Measurements from ENCODE around the gene FSIP1.

FSIP1 gene

DNA sequence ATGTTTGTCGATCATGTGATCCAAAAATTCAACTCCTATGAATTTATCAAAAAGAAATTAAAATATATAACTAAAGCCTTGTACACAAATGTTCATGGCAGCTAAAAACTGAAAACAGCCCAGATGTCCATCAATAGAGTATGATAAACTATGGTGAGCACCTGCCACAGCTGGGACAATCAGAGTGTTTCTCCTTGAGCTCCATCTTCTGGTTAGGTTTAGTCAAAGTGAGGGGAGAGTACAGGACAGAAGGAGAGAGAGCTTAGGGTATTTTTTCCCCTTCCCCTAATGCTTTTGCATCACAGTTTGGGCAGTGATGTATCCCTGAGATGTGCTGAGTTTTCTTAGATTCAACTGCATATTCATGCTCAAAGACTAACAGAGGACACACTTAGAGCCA, 65.5 kb downstream of the FSIP1 start:
- FAIRE-seq = no peak

DNA sequence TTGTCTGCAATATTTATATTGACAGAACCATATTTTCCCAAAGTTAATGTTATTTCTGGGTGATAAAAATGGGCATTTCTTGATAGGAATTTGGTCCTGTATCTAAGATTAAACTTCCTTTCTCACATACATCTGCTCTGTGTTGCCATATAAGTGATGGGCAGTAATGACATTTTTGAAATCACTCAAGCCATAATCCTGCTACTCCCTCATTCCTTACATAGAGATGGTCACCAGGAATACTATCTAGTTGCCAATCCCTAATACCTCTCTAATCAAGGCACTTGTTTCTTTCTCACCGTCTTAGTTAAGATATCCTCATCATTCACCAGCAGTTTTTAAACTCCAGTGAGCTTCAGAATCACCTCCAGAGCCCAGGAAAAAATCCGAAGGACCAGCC, 68.4 kb downstream of the FSIP1 start:
- FAIRE-seq = no peak

DNA sequence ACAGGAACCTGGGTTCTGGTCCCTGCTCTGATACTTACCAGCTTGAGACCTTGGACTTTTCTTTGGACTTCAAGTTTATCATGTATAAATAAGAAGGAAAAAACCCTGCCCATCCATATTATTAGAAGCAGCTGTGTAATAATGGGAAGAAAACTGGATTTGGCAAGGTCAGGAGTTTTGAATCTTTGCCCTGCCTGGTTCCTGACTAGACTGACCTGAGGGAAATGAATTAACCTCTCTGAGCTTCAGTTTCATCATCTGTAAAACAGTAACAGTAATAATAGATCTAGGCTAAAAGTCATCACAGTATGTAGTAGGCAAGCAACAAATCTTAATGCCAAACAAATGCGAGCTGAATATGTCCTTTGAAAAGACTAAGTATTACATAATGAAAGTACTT, 68.8 kb downstream of the FSIP1 start:
- no peak for FAIRE-seq

DNA sequence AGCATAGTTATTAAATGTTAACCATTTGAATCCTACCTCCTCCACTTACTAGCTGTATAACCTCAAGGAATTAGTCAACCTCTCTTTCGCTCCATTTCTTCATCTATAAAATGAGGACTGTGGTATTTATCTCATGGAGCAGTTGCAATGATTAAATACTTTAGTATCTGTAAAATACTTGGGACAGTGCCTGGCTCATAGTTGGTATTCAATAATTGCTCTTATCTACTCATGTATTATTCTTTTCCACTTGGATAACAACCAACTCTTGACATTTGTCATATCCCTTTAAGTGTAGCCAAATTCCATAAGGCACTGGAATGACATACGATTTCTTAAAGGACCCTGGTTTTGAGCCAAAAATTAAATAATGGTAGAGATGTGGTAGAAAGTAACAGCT, 72.0 kb downstream of the FSIP1 start:
- FAIRE-seq = no peak

DNA sequence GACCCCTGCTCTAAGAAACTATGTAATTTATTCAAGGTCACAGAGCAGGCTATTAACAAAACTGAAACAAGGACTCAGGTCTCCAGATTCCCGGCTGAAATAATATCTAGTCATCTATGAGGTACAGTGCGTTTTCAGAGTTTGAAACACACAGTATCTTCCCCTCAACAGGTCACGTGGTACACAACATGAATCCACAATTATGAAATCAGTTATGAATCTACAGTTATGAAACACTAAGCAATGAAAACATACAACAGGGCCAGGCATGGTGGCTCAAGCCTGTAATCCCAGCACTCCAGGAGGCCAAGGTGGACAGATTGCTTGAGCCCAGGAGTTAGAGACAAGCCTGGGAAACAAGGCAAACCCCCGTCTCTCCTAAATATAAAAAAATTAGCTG, 72.7 kb downstream of the FSIP1 start:
- no peak for FAIRE-seq

DNA sequence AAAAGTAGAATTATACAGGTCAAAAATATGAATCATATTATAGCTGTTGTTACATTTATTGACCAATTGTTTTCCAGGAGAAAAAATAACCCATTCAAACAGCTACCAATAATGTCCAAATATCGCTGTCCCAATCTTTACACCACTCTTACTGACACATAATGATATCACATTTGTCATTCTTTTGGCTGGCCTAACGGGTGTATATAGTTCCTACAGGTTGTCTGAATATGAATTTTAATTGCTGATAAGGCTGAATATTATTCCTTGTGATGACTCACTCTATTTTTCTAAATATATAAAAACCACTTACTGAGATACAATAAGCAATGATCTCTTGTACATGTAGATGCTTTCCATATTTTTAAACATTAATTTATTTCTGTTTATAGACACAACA, 76.4 kb downstream of the FSIP1 start:
- FAIRE-seq = no peak

DNA sequence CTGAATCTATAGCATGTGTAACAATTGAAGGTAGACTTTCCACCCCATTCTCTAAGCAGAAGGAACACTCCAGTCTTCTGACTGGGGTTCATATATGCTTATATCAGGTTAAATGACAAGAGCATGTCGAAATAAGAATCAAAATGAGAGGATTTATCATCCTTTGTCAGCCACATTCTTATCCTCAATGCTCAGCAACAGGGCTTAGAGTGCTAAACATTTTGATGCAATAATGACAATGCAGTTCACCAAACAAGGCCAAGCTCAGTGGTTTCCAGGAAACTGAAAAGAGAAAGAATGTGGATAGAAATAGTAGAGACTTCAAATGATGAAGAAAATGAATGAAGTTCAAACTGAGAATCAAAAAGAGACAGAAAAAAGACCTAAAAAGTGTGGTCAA, 78.0 kb downstream of the FSIP1 start:
- FAIRE-seq = no peak

DNA sequence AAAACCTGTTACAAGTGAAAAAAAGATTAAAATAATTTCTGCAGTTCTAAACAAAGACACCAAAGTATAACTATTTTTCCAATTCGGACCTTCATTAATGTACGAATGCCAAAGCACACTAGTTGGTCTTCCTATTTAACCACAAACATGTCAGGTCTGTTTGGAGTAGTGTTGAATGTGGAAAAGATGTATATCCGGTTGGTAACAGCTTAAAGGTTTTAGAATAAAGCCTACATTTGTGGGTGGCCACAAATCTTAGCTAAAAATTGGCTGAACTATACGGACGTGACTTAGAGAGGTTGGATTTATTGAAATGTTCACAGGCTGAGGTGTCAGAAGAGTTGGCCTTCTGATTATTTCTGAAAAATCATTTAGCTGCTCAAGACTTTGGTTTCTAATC, 78.4 kb downstream of the FSIP1 start:
- no peak for FAIRE-seq

DNA sequence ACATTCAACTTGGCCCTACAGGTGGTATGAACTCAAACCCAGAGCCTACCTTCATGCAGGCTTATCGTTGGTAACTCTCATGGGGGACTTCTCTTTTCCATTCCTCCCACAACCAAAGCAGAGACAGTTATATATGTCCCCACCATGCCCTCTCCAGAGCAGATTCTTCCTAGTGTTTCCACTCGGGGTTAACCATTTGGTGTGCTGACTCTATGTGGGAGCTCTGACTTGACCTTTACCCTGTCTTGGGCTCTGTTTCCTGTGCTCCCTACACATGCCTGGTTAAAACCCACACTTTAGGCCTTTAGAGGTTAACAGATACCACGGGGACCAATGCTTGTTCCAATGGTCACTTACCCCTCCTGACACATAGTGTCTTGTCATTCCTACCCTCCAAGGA, 80.7 kb downstream of the FSIP1 start:
- no peak for FAIRE-seq

DNA sequence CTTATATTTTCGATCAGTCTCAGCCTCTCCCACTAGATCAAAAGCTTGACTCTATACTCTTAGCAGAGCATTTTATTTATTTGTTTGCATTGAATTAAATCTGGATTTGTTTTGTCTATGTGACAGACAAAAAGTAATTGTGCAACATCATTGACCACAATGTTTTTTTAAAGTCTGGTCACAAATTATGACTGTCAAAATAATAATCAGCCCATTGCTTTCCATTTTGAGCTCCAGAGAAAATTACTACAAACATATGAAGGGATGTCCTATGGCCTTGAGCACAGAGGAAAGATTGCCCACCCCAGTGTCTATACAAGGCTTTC, 82.3 kb downstream of the FSIP1 start:
- FAIRE-seq = no peak

DNA sequence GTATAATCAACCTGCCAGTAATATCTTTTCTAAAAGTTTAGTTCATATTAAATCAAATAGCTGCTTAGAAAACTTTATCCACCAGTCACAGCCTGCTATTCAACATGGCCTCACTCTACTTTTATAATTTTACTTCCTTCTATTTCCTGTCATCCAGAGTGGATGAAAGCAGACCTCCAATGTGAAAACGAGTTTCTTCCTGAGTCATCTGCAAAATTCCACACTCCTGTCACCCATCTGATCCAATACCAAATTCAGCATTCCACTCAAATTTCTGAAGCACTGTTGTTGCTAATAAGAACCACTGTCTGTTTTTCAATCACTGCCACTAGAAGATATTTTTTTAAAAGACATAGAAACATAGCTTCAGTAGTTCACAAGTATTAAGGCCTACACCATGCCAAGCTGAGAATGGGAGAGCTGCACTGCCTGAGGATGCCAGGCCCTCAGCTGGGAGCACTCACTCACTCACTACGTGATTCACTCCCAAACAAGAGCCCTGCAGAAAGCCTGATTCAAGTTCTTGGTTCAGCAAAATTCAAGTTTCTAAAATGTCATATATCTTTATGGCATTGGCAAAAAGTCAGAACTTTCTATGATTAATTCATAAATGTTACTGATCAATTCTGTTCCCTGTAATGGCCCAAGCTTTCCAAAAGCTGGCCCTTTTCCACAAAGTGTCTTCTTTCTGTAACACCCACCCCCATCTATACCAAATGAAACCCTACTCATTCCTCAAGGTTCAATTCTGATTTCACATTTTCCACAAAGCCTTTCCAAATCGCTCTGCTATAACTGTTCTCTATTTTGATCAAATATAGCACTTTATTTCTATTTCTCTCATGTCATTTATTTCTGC, 82.9 kb downstream of the FSIP1 start:
- FAIRE-seq = no peak

DNA sequence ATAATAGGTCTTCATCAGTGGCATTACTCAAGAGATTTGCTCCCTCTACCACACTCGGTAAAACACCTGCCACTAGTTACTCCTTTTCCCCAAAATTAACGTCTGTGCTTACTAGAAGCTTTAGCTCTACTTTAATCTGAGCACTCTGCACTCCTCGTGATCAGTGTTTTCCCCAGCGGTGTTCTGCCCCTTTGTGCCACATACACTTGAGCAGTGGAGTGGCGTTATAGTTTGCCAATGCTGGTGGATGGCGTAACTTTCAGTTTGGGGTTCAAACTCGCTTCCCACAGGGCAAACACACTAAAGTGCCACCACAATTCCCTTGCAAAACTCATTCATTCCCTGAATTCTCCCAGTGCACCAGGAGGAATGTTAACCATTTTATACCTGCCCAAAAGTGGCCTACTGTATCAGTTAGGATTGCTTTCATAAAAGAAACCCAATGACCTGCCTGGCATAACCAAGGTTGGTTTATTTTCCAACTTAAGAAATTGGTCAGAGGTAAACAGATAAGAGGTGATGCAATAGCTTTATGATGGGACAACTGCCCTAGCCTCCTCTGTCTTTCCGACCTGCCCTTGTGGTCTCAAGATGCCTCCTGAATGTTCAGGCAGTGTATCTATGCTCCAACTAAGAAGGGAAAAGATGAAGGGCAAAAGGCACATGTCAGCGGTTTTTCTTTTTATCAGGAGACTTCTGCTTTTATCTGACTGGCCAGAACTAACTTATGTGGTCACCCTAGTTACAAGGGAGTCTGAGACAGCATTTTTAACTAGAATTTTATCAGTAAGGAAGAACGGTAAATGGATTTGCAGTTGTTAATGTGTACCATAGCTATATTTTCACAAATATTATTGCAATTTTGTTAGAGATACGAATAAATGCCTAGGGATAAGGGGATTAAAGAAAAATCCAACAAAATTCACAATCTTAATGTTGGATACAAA, 83.9 kb downstream of the FSIP1 start:
- no peak for FAIRE-seq

DNA sequence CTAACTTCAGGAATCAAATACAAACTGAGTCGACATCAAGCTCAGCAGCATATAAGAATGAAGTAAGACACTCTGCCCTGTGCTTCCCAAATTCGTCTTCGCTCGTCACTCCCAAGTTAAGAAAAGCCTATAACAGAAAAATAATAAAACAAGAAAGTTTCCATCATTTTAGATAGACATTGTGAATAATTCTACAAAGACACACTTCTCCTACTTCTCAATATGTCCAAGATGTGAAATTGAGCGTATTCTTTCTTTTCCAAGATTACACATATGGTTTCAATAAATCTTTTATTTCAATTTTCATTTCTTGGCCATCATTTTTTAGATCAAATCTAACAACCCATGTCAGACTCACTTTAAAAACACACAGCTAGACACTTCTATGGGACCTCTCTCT, 85.1 kb downstream of the FSIP1 start:
- no peak for FAIRE-seq

DNA sequence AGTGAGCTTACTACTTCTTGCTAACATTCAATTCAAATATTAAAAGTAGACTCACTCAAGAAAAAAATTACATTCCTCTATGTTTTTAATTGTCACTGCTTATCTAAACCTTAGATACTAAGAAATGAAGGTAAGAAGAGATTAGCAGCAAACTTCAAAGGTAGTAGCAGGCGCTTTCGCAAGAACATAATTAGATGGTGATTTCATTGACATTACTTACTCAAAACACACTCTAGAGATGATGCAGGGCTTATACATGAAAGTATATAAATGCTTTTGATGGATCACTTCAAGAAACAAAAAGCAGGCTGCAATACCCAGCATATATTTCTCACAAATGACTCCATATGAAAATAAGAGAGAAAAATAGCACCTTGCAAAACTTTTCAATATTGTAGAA, 86.8 kb downstream of the FSIP1 start:
- no peak for FAIRE-seq

DNA sequence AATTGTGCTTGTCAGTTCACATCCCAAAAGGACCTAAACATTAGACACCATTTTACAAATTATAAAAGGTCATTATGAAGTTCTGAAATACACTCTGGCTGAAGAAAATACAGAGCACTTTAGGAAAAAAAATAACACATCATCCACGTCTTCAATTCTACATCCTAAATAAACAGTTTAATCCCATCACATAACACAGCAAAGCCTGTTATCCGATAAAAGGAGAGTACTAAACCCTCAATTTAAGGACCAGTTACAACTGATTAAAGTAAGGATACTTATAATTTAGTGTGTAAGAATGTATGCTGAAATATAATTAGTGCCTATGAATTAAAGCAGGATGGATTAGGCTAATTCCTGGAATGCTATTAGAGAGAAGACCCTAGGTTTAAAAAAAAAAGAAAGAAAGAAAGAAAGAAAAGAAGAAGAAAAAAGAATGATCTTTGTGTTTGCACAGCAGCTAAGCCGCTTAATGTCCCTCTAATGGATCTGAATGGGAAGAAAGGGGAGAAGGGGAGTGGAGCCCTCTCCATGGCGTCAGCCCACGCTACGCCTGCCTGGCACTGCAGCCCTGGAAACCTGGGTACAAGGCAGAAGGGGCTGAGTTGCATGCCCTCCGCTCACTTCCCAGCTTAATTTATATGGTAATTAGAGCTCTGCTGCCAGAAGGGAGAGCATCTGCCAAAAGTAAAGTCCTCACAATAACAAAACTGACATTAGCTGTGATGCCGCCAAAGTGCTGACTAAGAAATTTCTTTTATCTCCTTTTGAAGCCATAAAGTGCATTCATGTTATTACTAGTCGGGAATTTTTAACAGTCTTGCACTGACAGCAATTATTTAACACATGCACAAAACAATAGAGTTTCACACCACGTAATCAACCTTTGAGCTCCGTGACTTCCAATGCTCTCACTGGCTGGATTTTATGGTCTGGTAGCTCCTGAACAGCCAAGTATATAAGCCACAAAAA, 90.0 kb downstream of the FSIP1 start:
- no peak for FAIRE-seq

DNA sequence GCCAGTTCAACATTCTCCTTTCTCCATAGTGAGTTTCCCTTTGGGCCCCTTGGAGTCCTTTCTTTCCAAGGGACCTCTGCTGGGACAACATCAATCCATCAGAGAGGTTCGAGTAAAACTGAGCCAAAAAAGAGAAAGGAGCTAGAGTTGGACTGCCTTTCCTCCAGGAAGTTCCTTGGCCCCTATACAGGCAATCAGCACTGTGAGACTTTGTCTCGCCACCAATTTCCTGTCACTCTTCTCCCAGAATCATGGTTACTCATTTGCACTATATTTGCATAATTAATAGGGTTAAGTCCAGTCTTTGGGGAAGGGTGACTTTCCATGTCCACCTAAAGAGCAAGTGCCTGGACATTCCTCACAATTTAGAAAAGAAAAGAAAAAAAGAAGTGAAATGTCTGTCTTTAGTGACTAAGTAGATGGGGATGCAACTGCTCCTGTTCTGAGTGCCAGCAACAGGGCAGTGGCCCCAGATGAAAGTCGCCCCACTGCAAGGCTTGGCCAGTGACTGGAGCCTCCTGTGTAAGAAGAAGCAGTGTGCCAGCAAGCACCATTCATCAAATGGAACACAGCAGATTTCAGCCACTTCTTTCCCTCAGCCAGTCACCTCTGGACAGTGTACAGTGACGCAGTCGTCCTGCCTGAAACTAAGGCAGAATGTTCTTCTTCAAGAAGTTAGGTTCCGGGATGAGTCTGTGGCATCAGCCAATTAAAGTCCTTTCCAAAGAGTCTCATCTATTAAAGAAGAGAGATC, 91.6 kb downstream of the FSIP1 start:
- no peak for FAIRE-seq

DNA sequence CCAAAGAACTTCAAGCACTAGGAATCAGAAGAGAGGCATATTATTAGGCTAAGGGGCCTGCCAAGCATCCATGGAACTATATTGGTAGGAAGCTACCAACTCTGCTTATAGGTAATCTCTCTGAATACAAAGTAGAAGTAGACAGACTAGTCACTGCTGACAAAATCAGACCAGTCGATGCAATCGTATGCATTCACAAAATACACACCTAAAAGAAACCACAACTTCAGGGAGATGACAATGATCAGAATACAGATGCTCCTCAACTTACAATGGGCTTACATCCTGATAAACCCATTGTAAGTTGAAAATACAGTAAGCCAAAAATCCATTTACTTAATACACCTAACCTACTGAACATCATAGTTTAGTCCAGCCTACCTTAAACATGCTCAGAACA, 94.7 kb downstream of the FSIP1 start:
- FAIRE-seq = no peak

DNA sequence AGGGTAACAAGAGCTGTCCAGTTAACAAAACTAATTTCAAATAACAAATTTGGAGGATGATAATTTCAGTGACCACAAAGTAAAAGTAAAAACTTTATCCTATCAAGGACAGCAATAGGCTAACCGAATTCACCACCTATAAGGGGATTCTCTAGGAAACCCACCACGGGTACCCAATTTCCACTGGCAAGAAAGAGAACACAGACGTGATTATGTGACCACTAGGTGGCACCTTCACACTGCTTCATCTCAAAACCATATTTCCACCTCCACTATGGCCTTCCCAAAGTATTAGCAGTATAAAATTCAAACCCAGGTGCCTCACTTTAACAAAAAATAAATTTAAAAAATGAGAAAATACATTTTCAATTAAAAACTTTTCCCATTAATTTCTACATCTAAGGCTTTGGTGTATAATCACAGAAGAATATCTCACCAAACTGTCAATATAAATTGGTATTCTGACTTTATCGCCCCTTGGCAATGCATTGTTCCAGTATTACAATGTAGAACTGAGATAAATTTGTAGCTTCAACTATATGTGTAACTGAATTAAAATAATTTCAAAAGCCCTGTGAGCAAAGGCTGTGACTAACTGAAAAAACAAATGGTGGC, 96.5 kb downstream of the FSIP1 start:
- peak; percentile 69 for FAIRE-seq

DNA sequence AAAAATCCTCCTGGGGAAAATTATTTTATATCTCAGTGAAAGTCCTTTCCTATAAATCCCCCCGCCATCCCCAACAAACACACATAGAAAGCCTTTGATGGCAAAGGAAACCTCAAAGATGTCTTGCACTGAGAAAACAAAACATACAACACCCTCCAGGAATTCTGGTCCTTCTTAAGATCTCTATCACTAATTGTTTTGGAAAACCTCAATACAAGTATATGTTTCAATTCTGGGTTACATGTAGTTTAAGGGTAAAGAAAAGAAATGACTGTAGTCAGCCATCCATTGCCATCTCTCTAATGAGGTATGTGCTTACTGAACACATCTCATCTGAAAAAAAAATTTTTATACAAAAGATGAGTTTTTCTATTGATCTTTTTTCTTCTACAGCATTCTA, 97.3 kb downstream of the FSIP1 start:
- no peak for FAIRE-seq

DNA sequence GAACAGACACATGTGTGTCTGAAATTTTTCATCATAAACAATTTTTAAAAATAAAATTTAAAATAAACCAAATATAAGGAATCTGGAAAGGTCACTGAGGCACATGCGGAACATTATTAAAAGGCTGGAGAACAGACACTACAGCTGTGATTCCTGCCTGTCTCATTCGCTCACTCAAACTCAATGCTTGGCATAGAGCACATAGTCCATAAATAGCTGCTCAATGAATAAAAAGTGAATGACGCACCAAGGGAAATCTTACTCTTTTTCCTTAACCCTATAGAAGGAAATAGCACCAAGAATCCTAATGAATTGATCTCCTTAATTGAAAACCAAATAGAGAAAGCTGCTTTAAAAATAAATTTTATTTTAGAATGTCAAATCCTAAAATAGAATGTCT, 98.4 kb downstream of the FSIP1 start:
- FAIRE-seq = no peak

DNA sequence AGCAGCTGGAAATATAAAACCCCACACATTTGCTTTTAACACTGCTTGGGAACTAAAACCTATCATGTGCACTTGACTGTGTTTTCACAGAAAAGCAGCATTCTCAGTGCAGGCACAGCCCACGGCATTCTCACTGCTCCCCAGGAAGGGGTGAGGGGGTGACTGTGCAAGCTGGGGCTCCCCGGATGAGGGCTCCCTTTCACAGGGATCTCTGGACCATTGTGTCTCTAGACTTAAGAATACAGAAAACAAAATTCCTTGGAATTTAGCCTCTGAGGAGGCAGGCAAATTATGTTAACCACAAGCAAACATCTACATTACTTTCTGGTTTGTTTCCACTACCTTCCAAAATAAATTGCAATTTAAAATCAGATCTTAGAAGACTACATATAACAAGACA, 100.3 kb downstream of the FSIP1 start:
- FAIRE-seq = no peak

DNA sequence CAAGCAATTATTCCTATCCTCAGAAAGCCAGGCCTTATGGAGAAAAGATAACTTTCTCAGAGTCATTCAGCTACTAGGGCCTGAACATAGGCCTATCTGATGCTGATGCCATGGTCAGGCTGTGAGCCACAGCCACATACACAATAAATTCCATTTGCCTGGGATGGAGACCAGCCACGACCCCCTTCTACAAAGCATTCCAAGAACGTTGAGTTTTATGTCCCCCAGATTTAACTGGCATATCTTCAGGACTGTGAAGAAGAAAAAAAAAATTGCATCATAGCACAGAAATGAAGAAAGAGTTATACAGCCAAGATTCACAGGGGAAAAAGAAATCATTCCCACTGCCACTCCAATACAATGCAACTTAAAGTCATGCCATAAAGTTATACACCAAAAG, 101.8 kb downstream of the FSIP1 start:
- no peak for FAIRE-seq
